Spinal cord (tissue), 10 donors: Measurements from ENCODE around the gene PROC. TPM values are rescaled to one million over a fixed set of nuclear protein-coding genes. Genes with fewer than 3 reads are reported as not detected.
"Not testable (repeated sequence)": the region's sequence is repeated elsewhere in the genome, so short reads cannot be mapped to it uniquely, and the experiment has no call there.

Experiments
- DNase-seq, 6 donors: peaks; one replicate each; pipeline versions ENCODE4 v3.0.0 to v3.0.0-alpha.2; 2013 to 2015; ENCODE audit warnings: low spot score in 6 of 6, low read depth in 4 of 6
- H3K27ac ChIP-seq: one replicate; pipeline ENCODE4 v1.5.1; 2013; ENCODE audit warnings: low read depth, low read length, control low read depth
- H3K27me3 ChIP-seq: one replicate; pipeline ENCODE4 v1.6.1; 2013; ENCODE audit warnings: low read length; ENCODE audit not compliant: control insufficient read depth, insufficient read depth
- H3K36me3 ChIP-seq: one replicate; pipeline ENCODE4 v1.6.1; 2013; ENCODE audit warnings: low read length; ENCODE audit not compliant: control insufficient read depth, insufficient read depth
- H3K4me1 ChIP-seq: one replicate; pipeline ENCODE4 v1.6.1; 2013; ENCODE audit warnings: low read length; ENCODE audit not compliant: control insufficient read depth, insufficient read depth
- H3K4me3 ChIP-seq: one replicate; pipeline ENCODE4 v1.5.1; 2013; ENCODE audit warnings: low read depth, low read length, control low read depth
- H3K9me3 ChIP-seq: one replicate; pipeline ENCODE4 v1.6.1; 2013; ENCODE audit warnings: low read length; ENCODE audit not compliant: control insufficient read depth, insufficient read depth
- WGBS: methylation state at CpG from one replicate; pipeline ENCODE4 v1.1.5; 2013; ENCODE audit warnings: missing lambda C conversion rate; ENCODE audit not compliant: insufficient coverage; 5-methylcytosine and 5-hydroxymethylcytosine counted together
- polyA plus RNA-seq, 2 donors: library from polyadenylated mRNA; unstranded; fragments of 120-200 nt; gene quantifications; one replicate each; pipeline ENCODE4 v1.2.1, GENCODE V29; 2013; ENCODE audit not compliant: insufficient read length in 2 of 2
- total RNA-seq, 2 donors: library from RNA; depleted of rRNA in 1 of 2; stranded (reverse); fragments of 120-200 nt in 1 of 2; fragments of >200 nt in 1 of 2; gene quantifications; one replicate each; pipeline versions ENCODE4 v1.2.3 to v1.2.4, GENCODE V29; 2013 to 2014
- donor health status: healthy.

PROC gene
- total and polyA plus RNA-seq, 4 donors, result 0.99 to 7.0 (median 3.6) TPM

GRCh38 chr2:127434515-127434914 lies 16.3 kb downstream of the PROC start:
- Histone ChIP-seq H3K4me1 (no peaks in the 10 kb centered on the region), H3K27me3 (no peaks in the 10 kb centered on the region), H3K4me3 (no peak overlapping the region), H3K9me3 (no peaks in the 10 kb centered on the region), H3K27ac (no peak overlapping the region), H3K36me3 (no peaks in the 10 kb centered on the region)
- WGBS, result 89% methylated on average over 3 of the region's 6 CpGs
- no peak for DNase-seq

GRCh38 chr2:127437056-127437455 lies 18.8 kb downstream of the PROC start:
- Histone ChIP-seq H3K9me3 (peaks cover 2% of the 10 kb centered on the region), H3K27me3 (no peaks in the 10 kb centered on the region), H3K27ac (no peak overlapping the region), H3K36me3 (no peaks in the 10 kb centered on the region), H3K4me1 (no peaks in the 10 kb centered on the region), H3K4me3 (no peak overlapping the region)
- 87% methylated on average over 8 of the region's 9 CpGs for WGBS
- no peak for DNase-seq

- no peaks in the 10 kb centered on the region for H3K4me1 ChIP-seq
- H3K36me3 ChIP-seq, result no peaks in the 10 kb centered on the region
- no peak for DNase-seq
- 91% methylated on average over 12 of the region's 13 CpGs for WGBS
- H3K4me3 ChIP-seq, result no peak overlapping the region
- H3K27ac ChIP-seq, result no peak overlapping the region
- H3K27me3 ChIP-seq, result no peaks in the 10 kb centered on the region
- peaks cover 2% of the 10 kb centered on the region for H3K9me3 ChIP-seq
Measured at GRCh38 chr2:127437781-127438726, 19.8 kb downstream of the PROC start.

GRCh38 chr2:127439343-127439742 lies 21.1 kb downstream of the PROC start:
- Histone ChIP-seq H3K4me3 (no peak overlapping the region), H3K27me3 (no peaks in the 10 kb centered on the region), H3K27ac (no peak overlapping the region), H3K9me3 (peaks cover 2% of the 10 kb centered on the region), H3K36me3 (no peaks in the 10 kb centered on the region), H3K4me1 (no peaks in the 10 kb centered on the region)
- 58% methylated on average over 4 of the region's 5 CpGs for WGBS
- no peak for DNase-seq

GRCh38 chr2:127448526-127448925 lies 30.3 kb downstream of the PROC start:
- no peak for DNase-seq
- Histone ChIP-seq H3K4me1 (no peaks in the 10 kb centered on the region), H3K4me3 (no peak overlapping the region), H3K27ac (no peak overlapping the region), H3K27me3 (no peaks in the 10 kb centered on the region), H3K36me3 (no peaks in the 10 kb centered on the region), H3K9me3 (peaks cover 3% of the 10 kb centered on the region)
- WGBS, result 100% methylated on average over 2 of the region's 2 CpGs

GRCh38 chr2:127449414-127449813 lies 31.2 kb downstream of the PROC start:
- H3K4me1 ChIP-seq, result no peaks in the 10 kb centered on the region
- no peak overlapping the region for H3K27ac ChIP-seq
- no peaks in the 10 kb centered on the region for H3K27me3 ChIP-seq
- H3K9me3 ChIP-seq, result peaks cover 3% of the 10 kb centered on the region
- H3K36me3 ChIP-seq, result no peaks in the 10 kb centered on the region
- DNase-seq, result peak in 1 of 6 donors; percentile 6
- H3K4me3 ChIP-seq, result no peak overlapping the region
- 23% methylated on average over 4 of the region's 4 CpGs for WGBS

- H3K4me1 ChIP-seq, result no peaks in the 10 kb centered on the region
- no peak overlapping the region for H3K27ac ChIP-seq
- WGBS, result no CpG with 5 or more reads among the region's 4 CpGs
- H3K36me3 ChIP-seq, result no peaks in the 10 kb centered on the region
- peaks cover 2% of the 10 kb centered on the region for H3K9me3 ChIP-seq
- no peak overlapping the region for H3K4me3 ChIP-seq
- no peaks in the 10 kb centered on the region for H3K27me3 ChIP-seq
- DNase-seq, result no peak
Measured at GRCh38 chr2:127449898-127450297, 31.7 kb downstream of the PROC start.

GRCh38 chr2:127451981-127452380 lies 33.8 kb downstream of the PROC start:
- no peaks in the 10 kb centered on the region for H3K27me3 ChIP-seq
- no peak for DNase-seq
- H3K36me3 ChIP-seq, result peaks cover 2% of the 10 kb centered on the region
- no peaks in the 10 kb centered on the region for H3K4me1 ChIP-seq
- no peak overlapping the region for H3K4me3 ChIP-seq
- H3K9me3 ChIP-seq, result no peaks in the 10 kb centered on the region
- no peak overlapping the region for H3K27ac ChIP-seq
- 85% methylated on average over 6 of the region's 6 CpGs for WGBS

- DNase-seq, H3K27me3 ChIP-seq, H3K9me3 ChIP-seq, H3K27ac ChIP-seq, H3K4me3 ChIP-seq, H3K4me1 ChIP-seq, H3K36me3 ChIP-seq: not testable (repeated sequence)
- over 99% methylated on average over 7 of the region's 8 CpGs for WGBS
Measured at GRCh38 chr2:127452423-127452822, 34.2 kb downstream of the PROC start.

GRCh38 chr2:127453013-127453391 lies 34.8 kb downstream of the PROC start:
- Histone ChIP-seq H3K4me3 (no peak overlapping the region), H3K27ac (no peak overlapping the region), H3K4me1 (no peaks in the 10 kb centered on the region), H3K36me3 (peaks cover 3% of the 10 kb centered on the region), H3K9me3 (no peaks in the 10 kb centered on the region), H3K27me3 (no peaks in the 10 kb centered on the region)
- no peak for DNase-seq
- WGBS, result 100% methylated on average over 2 of the region's 3 CpGs
